ENCODE results near the gene STX19. TPM values are rescaled to one million over a fixed set of nuclear protein-coding genes. Genes with fewer than 3 reads are reported as not detected.
A peak's percentile ranks its signal among the peaks of the same experiment; 100 is the strongest.

Gene STX19
- polyA plus RNA-seq, 4 donors: 0.56 to 13.6 (median 4.3) TPM

GRCh38 chr3:93992207-93992606 lies 36.2 kb downstream of the STX19 start:
- Histone ChIP-seq H3K27ac (ENCODE audit: low read depth in 1 of 3, low read length in 2 of 3) (no peak overlapping the region), H3K27me3 (ENCODE audit: control insufficient read depth in 3 of 3, insufficient read depth in 3 of 3, low read length in 3 of 3) (no peaks in the 10 kb centered on the region), H3K9me3 (ENCODE audit: control insufficient read depth in 2 of 2, insufficient read depth in 1 of 2, low read depth in 1 of 2, low read length in 1 of 2) (no peaks in the 10 kb centered on the region), H3K36me3 (ENCODE audit: control insufficient read depth in 3 of 3, insufficient read depth in 2 of 3, low read depth in 1 of 3, low read length in 3 of 3) (no peaks in the 10 kb centered on the region), H3K4me1 (ENCODE audit: control insufficient read depth in 3 of 3, insufficient read depth in 2 of 3, low read depth in 1 of 3, low read length in 2 of 3) (no peaks in the 10 kb centered on the region), H3K4me3 (ENCODE audit: low read depth in 1 of 3, low read length in 3 of 3) (no peak overlapping the region)
- 79 to 92% (median 82%) methylated on average over 3 of the region's 3 CpGs for WGBS, 3 donors
- no peak for FAIRE-seq
- DNase-seq: no peak

DNA sequence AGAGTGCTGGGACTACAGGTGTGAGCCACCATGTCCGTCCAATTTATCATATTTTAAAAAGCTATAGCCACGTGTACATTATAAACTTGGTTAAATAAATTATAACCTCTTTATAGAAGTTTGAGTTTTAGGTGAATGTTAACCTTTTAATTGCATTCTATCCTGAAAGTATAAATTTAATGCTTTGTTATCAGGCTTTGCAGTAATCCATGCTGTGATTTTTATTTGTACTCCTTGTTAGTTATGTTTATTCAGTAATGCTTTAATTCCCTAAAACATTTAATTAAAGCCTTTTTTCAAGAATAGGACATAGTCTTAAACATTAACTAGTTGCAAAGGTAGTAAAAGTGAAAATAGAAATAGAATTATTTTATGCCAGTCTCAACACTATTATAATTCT lies 36.8 kb downstream of the STX19 start:
- Histone ChIP-seq H3K27ac (ENCODE audit: low read depth in 1 of 3, low read length in 2 of 3) (no peak overlapping the region), H3K4me1 (ENCODE audit: control insufficient read depth in 3 of 3, insufficient read depth in 2 of 3, low read depth in 1 of 3, low read length in 2 of 3) (no peaks in the 10 kb centered on the region), H3K27me3 (ENCODE audit: control insufficient read depth in 3 of 3, insufficient read depth in 3 of 3, low read length in 3 of 3) (no peaks in the 10 kb centered on the region), H3K36me3 (ENCODE audit: control insufficient read depth in 3 of 3, insufficient read depth in 2 of 3, low read depth in 1 of 3, low read length in 3 of 3) (no peaks in the 10 kb centered on the region), H3K9me3 (ENCODE audit: control insufficient read depth in 2 of 2, insufficient read depth in 1 of 2, low read depth in 1 of 2, low read length in 1 of 2) (no peaks in the 10 kb centered on the region), H3K4me3 (ENCODE audit: low read depth in 1 of 3, low read length in 3 of 3) (no peak overlapping the region)
- 72 to 79% (median 78%) methylated on average over 2 of the region's 2 CpGs for WGBS, 3 donors
- DNase-seq (no peak), FAIRE-seq (peak; percentile 23)

DNA sequence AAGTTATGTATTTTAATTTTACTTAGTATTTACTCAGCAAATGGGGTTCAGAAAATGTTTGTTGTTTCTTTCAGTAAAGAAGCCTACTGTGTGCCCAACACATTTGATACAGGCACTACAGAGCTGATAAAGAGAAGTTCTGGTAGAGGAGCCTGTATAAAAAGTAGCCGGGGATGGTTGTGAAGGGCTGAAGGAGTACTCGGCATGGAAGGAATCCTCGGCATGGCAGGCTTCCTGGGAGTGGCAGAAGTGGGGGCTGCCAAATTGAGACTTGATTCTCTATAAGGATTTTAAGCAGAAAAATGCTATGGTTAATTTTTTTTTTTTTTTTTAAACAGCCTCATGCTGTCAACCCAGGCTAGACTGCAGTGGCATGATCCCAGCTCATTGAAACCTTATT lies 39.2 kb downstream of the STX19 start:
- FAIRE-seq (no peak), DNase-seq (no peak)
- H3K27ac ChIP-seq (ENCODE audit: low read depth in 1 of 3, low read length in 2 of 3): no peak overlapping the region
- H3K4me1 ChIP-seq (ENCODE audit: control insufficient read depth in 3 of 3, insufficient read depth in 2 of 3, low read depth in 1 of 3, low read length in 2 of 3): no peaks in the 10 kb centered on the region
- H3K27me3 ChIP-seq (ENCODE audit: control insufficient read depth in 3 of 3, insufficient read depth in 3 of 3, low read length in 3 of 3): no peaks in the 10 kb centered on the region
- H3K9me3 ChIP-seq (ENCODE audit: control insufficient read depth in 2 of 2, insufficient read depth in 1 of 2, low read depth in 1 of 2, low read length in 1 of 2): no peaks in the 10 kb centered on the region
- WGBS, 3 donors: 89 to 99% (median 94%) methylated on average over 3 of the region's 3 CpGs
- H3K4me3 ChIP-seq (ENCODE audit: low read depth in 1 of 3, low read length in 3 of 3): no peak overlapping the region
- H3K36me3 ChIP-seq (ENCODE audit: control insufficient read depth in 3 of 3, insufficient read depth in 2 of 3, low read depth in 1 of 3, low read length in 3 of 3): no peaks in the 10 kb centered on the region

GRCh38 chr3:93988764-93989163 lies 39.6 kb downstream of the STX19 start:
- Histone ChIP-seq H3K9me3 (ENCODE audit: control insufficient read depth in 2 of 2, insufficient read depth in 1 of 2, low read depth in 1 of 2, low read length in 1 of 2) (no peaks in the 10 kb centered on the region), H3K27ac (ENCODE audit: low read depth in 1 of 3, low read length in 2 of 3) (no peak overlapping the region), H3K27me3 (ENCODE audit: control insufficient read depth in 3 of 3, insufficient read depth in 3 of 3, low read length in 3 of 3) (no peaks in the 10 kb centered on the region), H3K4me3 (ENCODE audit: low read depth in 1 of 3, low read length in 3 of 3) (no peak overlapping the region), H3K36me3 (ENCODE audit: control insufficient read depth in 3 of 3, insufficient read depth in 2 of 3, low read depth in 1 of 3, low read length in 3 of 3) (no peaks in the 10 kb centered on the region), H3K4me1 (ENCODE audit: control insufficient read depth in 3 of 3, insufficient read depth in 2 of 3, low read depth in 1 of 3, low read length in 2 of 3) (no peaks in the 10 kb centered on the region)
- FAIRE-seq (no peak), DNase-seq (no peak)
- 92 to 95% (median 95%) methylated on average over 9 of the region's 9 CpGs for WGBS, 3 donors

DNA sequence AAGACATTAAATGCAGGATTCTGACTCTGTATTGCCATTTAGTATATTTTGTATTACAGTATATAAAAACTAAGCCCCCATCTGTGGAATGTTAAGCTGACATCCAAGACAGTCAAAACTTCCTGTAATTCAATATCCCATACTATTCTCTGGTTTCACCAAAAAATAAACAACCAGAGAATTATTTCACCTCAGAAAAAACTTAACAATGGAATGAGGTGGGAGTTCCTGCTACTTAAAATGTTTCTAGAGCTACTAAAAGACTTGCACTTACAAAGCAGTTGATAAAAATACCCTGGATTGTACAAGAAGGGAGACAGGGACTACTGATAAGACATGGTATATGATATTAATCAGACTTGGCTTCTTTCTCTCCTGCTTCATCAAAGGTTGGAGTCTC lies 40.1 kb downstream of the STX19 start:
- FAIRE-seq (no peak), DNase-seq (no peak)
- Histone ChIP-seq H3K9me3 (ENCODE audit: control insufficient read depth in 2 of 2, insufficient read depth in 1 of 2, low read depth in 1 of 2, low read length in 1 of 2) (no peaks in the 10 kb centered on the region), H3K4me3 (ENCODE audit: low read depth in 1 of 3, low read length in 3 of 3) (no peak overlapping the region), H3K4me1 (ENCODE audit: control insufficient read depth in 3 of 3, insufficient read depth in 2 of 3, low read depth in 1 of 3, low read length in 2 of 3) (no peaks in the 10 kb centered on the region), H3K36me3 (ENCODE audit: control insufficient read depth in 3 of 3, insufficient read depth in 2 of 3, low read depth in 1 of 3, low read length in 3 of 3) (no peaks in the 10 kb centered on the region), H3K27ac (ENCODE audit: low read depth in 1 of 3, low read length in 2 of 3) (no peak overlapping the region), H3K27me3 (ENCODE audit: control insufficient read depth in 3 of 3, insufficient read depth in 3 of 3, low read length in 3 of 3) (no peaks in the 10 kb centered on the region)

DNA sequence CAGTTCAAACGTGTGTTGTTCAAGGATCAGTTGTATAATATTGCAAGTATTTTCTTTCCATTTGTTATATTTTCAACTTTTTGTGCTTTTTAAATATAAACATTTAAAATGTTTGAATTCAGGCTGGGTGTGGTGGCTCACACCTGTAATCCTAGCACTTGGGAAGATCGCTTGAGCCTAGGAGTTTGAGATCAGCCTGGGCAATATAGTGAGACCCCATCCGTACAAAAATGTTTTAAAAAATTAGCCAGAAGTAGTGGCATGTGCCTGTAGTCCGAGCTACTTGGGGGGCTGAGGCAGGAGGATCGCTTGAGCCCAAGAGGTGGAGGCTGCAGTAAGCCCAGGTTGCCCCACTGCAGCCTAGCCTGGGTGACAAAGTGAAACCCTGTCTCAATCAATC lies 43.8 kb downstream of the STX19 start:
- no peaks in the 10 kb centered on the region for H3K36me3 ChIP-seq (ENCODE audit: control insufficient read depth in 3 of 3, insufficient read depth in 2 of 3, low read depth in 1 of 3, low read length in 3 of 3)
- H3K4me3 ChIP-seq (ENCODE audit: low read depth in 1 of 3, low read length in 3 of 3): no peak overlapping the region
- WGBS, 3 donors: 82 to 94% (median 90%) methylated on average over 5 of the region's 5 CpGs
- H3K27ac ChIP-seq (ENCODE audit: low read depth in 1 of 3, low read length in 2 of 3): no peak overlapping the region
- no peaks in the 10 kb centered on the region for H3K27me3 ChIP-seq (ENCODE audit: control insufficient read depth in 3 of 3, insufficient read depth in 3 of 3, low read length in 3 of 3)
- no peaks in the 10 kb centered on the region for H3K9me3 ChIP-seq (ENCODE audit: control insufficient read depth in 2 of 2, insufficient read depth in 1 of 2, low read depth in 1 of 2, low read length in 1 of 2)
- DNase-seq (no peak), FAIRE-seq (no peak)
- H3K4me1 ChIP-seq (ENCODE audit: control insufficient read depth in 3 of 3, insufficient read depth in 2 of 3, low read depth in 1 of 3, low read length in 2 of 3): no peaks in the 10 kb centered on the region

- FAIRE-seq (no peak), DNase-seq (no peak)
- Histone ChIP-seq H3K36me3 (ENCODE audit: control insufficient read depth in 3 of 3, insufficient read depth in 2 of 3, low read depth in 1 of 3, low read length in 3 of 3) (no peaks in the 10 kb centered on the region), H3K9me3 (ENCODE audit: control insufficient read depth in 2 of 2, insufficient read depth in 1 of 2, low read depth in 1 of 2, low read length in 1 of 2) (no peaks in the 10 kb centered on the region), H3K27ac (ENCODE audit: low read depth in 1 of 3, low read length in 2 of 3) (no peak overlapping the region), H3K27me3 (ENCODE audit: control insufficient read depth in 3 of 3, insufficient read depth in 3 of 3, low read length in 3 of 3) (no peaks in the 10 kb centered on the region), H3K4me3 (ENCODE audit: low read depth in 1 of 3, low read length in 3 of 3) (no peak overlapping the region), H3K4me1 (ENCODE audit: control insufficient read depth in 3 of 3, insufficient read depth in 2 of 3, low read depth in 1 of 3, low read length in 2 of 3) (no peaks in the 10 kb centered on the region)
- 90 to 91% (median 91%) methylated on average over 3 of the region's 3 CpGs for WGBS, 3 donors
Observed at GRCh38 chr3:93983408-93983807, 45.0 kb downstream of the STX19 start.

GRCh38 chr3:93981649-93982048 lies 46.7 kb downstream of the STX19 start:
- H3K27me3 ChIP-seq (ENCODE audit: control insufficient read depth in 3 of 3, insufficient read depth in 3 of 3, low read length in 3 of 3): no peaks in the 10 kb centered on the region
- no peaks in the 10 kb centered on the region for H3K36me3 ChIP-seq (ENCODE audit: control insufficient read depth in 3 of 3, insufficient read depth in 2 of 3, low read depth in 1 of 3, low read length in 3 of 3)
- H3K27ac ChIP-seq (ENCODE audit: low read depth in 1 of 3, low read length in 2 of 3): no peak overlapping the region
- H3K9me3 ChIP-seq (ENCODE audit: control insufficient read depth in 2 of 2, insufficient read depth in 1 of 2, low read depth in 1 of 2, low read length in 1 of 2): no peaks in the 10 kb centered on the region
- no peak overlapping the region for H3K4me3 ChIP-seq (ENCODE audit: low read depth in 1 of 3, low read length in 3 of 3)
- WGBS, 3 donors: 95 to 97% (median 95%) methylated on average over 13 of the region's 13 CpGs
- no peaks in the 10 kb centered on the region for H3K4me1 ChIP-seq (ENCODE audit: control insufficient read depth in 3 of 3, insufficient read depth in 2 of 3, low read depth in 1 of 3, low read length in 2 of 3)
- FAIRE-seq (no peak), DNase-seq (no peak)

DNA sequence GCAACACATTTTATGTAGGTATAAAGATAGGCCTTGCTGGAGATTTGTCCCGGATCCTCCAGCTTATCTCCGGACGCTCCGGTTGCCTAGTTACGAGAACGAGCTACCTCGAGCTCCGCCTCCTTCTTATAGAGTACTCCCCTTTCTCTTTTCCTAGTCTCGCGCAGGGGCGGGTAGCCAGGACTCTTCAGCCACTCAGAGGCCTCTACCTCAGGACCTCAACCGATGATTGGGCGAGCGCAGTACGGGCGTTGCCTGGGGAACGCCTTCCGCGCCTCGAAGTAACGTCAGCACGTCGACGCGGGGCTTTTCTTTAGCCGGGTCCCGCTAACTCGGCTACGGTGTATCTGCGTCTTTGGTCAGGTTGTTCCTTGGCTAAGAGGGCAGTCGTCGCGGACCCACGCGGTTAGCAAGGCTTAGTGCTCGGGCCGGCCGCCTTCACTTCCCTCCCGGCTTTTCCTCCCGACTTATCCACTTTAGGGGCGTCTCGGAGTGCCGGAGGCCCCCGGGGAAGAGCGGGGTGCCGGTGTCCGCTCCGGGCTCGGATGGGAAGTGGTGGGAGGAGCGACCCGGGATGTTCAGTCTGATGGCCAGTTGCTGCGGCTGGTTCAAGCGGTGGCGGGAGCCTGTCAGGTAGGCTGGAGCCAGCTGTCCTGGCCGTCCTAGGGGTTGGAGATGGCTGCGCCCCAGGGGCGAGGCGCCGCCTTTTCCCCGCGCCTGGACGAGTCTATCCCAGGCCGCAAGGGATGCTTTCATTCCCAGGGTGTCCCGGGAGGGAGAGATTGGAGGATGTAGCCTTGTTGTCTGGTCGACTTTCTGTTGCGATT lies 48.3 kb downstream of the STX19 start, which contains the start of gene ARL13B:
ARL13B (plus strand) TSS at position 306 of the 827 bp plus-strand sequence; CDS start at position 575, 269 bp downstream.
- peak; percentile 90 for FAIRE-seq

More for the DNA sequence above, 48.3 kb downstream of the STX19 start, which contains the start of gene ARL13B:
- Histone ChIP-seq H3K27ac (ENCODE audit: low read depth in 1 of 3, low read length in 2 of 3) (peak within 1 kb of the TSS; percentile 54 to 98 (median 90)), H3K4me1 (ENCODE audit: control insufficient read depth in 3 of 3, insufficient read depth in 2 of 3, low read depth in 1 of 3, low read length in 2 of 3) (no peaks in the 10 kb centered on the region), H3K27me3 (ENCODE audit: control insufficient read depth in 3 of 3, insufficient read depth in 3 of 3, low read length in 3 of 3) (peaks cover 0 to 3% (median 0%) of the 10 kb centered on the region in 3 donors), H3K9me3 (ENCODE audit: control insufficient read depth in 2 of 2, insufficient read depth in 1 of 2, low read depth in 1 of 2, low read length in 1 of 2) (no peaks in the 10 kb centered on the region), H3K36me3 (ENCODE audit: control insufficient read depth in 3 of 3, insufficient read depth in 2 of 3, low read depth in 1 of 3, low read length in 3 of 3) (no peaks in the 10 kb centered on the region), H3K4me3 (ENCODE audit: low read depth in 1 of 3, low read length in 3 of 3) (peak within 1 kb of the TSS; percentile 69 to 84 (median 81))
- peak; percentile 98 to 99 for DNase-seq
- 0% methylated on average over 66 of the region's 66 CpGs for WGBS, 3 donors

Data from small intestine (tissue), 7 donors.